NCI-H82 (cell line): Measurements from ENCODE around the gene TXNDC8.

ENCODE experiments used
- DNase-seq: peaks from one replicate; lab custom pipeline; 2025; lab: John Stamatoyannopoulos, UW

Gene TXNDC8

DNA sequence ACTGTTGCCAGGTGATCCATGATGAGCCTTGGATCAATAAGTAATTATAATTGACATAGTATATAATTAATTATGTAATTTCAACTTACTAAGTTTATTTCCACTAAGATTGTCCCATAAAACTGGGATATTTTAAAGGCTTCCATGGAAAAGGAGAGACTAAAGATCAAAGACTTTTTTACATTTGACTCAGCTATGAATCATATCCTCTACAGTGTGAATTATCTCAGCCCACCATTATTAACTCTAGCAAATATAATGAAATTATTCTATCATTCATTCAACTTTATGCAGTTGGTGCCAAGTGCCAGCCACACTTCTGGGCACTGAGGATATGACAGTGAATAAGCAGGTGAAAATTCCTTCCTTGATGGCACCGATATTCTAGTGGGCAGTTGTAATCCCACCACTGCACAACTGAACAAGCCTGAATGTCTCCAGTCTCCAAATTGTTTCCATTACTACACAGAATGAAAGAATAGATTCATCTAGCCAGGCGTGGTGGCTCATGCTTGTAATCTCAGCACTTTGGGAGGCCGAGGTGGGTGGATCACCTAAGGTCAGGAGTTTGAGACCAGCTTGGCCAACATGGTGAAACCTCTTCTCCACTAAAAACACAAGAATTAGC, 59.5 kb downstream of the TXNDC8 start:
- no peak for DNase-seq

DNA sequence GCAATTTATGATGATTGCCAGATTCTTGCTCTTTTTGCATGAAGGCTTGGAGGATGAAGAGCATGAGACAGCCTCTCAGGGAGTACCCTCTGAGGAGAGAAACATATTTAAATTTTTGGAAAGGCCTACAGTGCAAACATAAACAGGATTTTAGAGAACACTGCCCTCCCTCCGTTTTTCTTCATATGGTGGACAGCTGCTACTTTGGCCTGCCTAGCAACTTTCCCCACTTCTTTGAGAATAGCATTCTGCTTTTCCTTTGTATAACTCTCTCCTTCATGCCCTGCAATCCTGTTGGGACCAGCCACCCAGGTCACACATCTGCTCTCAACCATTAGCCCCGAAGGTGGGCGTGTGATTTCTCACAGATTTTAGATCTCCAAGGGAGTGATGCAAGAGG, 60.9 kb downstream of the TXNDC8 start:
- DNase-seq, result peak; percentile 39

- no peak for DNase-seq
These were observed 67.3 kb downstream of the TXNDC8 start for GRCh38 chr9:110270211-110270995.

- DNase-seq, result no peak
These were observed 70.9 kb downstream of the TXNDC8 start for GRCh38 chr9:110266795-110267194.

- no peak for DNase-seq
These were observed 76.0 kb downstream of the TXNDC8 start for GRCh38 chr9:110261632-110262031.

DNA sequence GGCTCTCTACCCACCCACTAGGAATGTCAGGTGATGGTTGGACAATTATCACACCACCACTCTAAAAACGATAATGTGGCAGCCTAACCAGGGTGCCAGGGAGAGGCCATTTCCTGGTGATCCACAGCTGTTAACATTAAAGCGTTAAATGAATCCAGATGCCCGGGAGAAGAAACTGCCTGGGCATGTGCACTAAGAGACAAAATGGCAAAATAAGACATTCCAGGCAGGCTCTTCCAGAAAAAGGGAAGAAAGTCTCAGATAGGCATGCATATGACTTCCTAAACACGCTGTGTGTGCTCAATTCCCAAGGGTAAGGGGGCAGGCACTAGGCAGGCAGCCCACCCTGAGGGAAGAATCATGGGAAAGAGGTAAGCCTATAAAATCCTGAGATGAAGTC, 76.8 kb downstream of the TXNDC8 start:
- no peak for DNase-seq

- DNase-seq, result no peak
These were observed 78.1 kb downstream of the TXNDC8 start for GRCh38 chr9:110259566-110259965.

DNA sequence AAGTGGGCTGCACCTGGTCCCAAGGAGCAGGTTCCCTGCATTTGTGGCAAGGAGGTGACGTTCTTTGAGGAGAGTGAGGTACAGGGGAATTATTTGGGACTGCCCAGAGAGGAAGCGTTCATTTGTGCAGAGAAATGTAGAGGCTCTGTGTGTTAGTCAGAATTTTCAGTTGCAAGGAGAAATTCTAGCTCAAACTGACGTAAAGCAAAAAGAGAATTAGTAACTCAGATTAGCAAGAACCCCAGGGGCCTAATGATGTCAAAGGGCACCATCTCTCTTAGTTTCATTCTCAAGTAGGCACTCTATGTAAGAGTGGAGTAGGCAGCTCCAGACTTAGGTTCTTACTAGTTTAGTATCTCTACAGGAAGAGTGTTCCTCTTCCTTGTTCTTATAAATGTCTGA, 79.0 kb downstream of the TXNDC8 start:
- no peak for DNase-seq

DNA sequence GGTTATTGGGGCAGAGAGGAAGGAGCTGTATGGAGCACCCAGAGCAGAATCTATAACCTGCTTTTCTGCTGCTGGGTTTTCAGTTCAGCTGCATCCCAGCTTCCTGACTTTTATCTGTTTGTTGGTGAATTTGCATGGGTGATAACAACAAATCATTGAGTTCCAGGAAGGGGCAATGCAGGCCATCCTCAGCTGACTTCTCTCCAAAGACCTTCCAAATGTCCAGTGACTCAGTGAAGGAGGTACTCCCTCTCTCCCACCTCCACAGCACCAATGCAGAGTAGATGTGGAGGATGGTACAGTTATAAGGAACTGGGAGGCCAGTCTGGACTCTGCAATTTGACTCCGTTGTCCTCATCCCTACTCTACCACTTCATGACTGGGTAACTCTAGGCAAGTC, 79.7 kb downstream of the TXNDC8 start:
- DNase-seq, result no peak

DNA sequence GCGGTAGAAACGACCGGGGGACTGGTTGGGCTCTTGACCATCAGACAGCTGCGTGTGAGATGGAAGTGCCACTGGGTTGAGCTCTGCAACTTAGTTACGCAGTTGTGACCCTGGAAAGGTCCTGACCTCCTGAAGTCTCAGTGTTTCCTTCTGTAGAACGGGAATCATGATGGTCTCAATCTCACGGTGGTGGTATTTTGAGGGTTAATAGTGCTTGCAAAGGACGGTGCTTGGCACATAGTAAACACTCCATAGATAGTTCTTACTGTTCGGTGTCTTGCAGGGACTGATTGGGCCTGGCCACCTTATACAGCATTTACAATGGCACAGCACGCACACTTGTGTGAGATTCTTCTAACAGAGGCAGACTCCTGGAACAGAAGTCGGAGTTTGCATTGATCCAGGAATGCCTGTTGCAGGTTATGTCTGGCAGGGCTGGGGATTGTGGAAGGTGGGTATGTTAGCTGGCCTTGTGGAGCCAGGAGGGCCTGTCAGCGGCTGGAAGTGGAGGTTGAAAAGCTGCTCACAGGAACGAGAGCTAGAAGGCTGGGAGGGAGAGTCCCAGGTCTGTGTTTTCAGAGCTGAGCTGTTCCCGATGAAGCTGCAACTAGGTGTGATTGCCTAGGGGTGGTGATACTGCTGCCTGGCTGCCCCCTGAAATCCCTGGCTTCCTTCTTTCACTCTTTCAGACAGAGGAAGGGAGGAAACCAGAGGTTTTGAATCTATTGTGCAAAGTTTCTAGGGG, 80.4 kb downstream of the TXNDC8 start:
- DNase-seq, result no peak

DNA sequence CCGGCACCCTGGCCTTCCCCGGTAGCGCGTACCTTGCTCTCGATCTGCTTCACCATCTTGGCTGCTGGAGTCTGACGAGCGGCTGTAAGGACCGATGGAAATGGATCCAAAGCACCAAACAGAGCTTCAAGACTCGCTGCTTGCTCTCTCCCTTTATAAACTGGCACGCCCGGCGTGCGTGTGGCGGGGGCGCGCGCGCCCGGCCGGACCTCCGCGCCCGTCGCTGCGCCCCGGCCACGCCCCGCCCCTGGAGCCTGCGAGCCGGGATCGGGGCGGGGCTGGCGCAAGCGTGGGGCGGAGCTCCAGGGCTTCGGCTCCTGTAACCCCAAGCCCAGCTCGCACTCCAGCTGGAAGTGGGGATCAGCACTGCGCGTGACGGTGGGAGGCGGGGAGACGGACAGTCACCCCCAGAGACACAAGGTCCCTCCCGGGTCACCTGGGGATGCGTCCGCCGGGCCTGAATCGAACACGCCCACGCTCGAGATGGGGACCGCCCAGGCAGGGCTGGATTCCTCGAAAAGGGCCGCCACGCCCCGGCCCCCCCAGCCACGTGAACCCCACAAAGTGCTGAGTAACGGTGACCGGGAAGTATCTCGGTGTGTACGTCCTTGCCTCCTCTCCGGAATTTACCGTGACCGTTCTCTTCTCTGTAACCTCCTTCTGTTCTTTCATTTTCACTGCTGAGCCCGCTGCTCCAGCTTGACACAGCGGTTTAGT, 81.1 kb downstream of the TXNDC8 start, which contains the start of gene TXN:
Gene TXN (minus strand): TSS at position 128 of the 717 bp plus-strand sequence. CDS start 72 bp downstream, at position 56.
- peak; percentile 82 for DNase-seq

DNA sequence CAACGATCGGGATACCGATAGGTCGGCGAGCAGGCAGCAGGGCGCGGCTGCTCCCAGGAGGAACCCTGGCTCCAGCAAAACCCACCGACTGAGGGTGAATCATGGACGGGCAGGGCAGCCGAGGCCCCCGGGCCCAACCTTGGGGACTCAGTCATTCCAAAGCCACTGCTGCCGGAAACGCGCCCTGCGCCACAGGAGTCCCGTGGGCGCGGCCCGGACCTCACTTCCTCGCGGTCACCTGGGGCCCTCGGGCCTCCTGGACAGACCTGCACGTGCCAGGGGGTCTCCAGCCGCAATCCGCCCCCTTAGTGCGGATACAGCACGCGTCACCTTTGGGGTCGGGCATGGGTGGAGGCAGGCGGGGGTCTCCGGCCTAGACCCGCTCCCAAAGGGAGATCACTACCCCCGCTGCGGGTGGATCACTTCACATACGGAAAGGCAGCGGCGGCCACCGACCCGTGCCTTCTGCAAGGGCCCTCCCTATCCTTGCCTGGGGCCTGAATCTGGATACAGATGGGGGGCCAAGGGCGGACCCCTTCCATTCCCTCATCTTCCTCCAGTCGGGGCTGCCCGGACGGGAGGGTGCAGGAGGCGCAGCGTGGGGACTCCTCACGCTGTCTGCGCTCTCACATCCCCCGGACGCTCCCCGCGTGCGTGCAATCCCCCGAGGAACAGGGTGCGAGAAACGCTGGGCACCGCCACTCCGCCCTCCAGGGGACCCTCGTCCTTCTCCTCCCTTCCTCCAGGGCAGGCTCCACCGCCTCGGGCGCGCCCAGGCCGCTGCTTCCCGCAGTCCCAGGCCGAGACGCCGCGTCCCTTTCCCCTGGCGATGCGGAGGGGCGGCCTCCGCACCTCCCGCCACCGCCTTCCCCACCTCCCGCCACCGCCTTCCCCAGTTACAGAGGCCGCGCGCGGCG, 81.9 kb downstream of the TXNDC8 start:
- DNase-seq, result peak; percentile 46

DNA sequence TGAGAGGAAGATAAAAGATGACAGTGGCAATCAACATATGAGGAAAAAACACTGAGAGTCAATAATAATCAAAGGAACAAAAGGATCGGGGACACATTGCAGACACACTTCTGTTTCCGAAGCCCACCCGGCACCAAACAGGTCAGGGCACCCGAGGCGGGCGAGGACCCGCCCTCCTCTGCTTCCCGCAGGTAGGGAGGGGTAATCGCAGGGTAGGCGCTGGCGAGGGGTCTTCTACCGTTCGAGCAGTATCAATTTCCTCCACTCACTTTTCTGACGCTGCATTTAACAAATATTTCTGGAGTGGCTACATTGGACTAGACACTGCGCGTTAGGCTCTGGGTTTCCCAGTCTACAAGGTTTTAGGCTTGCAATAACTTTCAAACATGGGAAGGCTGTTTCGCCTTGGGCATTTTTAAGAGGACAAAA, 82.6 kb downstream of the TXNDC8 start:
- peak; percentile 41 for DNase-seq

- no peak for DNase-seq
These were observed 83.2 kb downstream of the TXNDC8 start for GRCh38 chr9:110254500-110254899.
